ENCODE results near the gene OR51B5. TPM values are rescaled to one million over a fixed set of nuclear protein-coding genes. Genes with fewer than 3 reads are reported as not detected.

Gene OR51B5
- total and polyA plus RNA-seq, 2 of the 13 experiments (the other 11 are each of a cell fraction or from before 2014, with no cell fraction given) = 0.16 to 0.18 TPM

GRCh38 chr11:5336331-5336730 lies 7.0 kb downstream of the OR51B5 start:
- Histone ChIP-seq H3K79me2 (ENCODE audit: insufficient read depth, low read length) (no peaks in the 10 kb centered on the region), H2AFZ (ENCODE audit: low read length) (no peak overlapping the region), H3K9ac (ENCODE audit: insufficient read depth, low read depth, low read length) (no peak overlapping the region), H3K27ac (ENCODE audit: extremely low read length, insufficient read depth, low read length) (no peak overlapping the region), H3K27me3 (ENCODE audit: control insufficient read depth in 1 of 2, insufficient read depth in 2 of 2, low read length in 2 of 2) (no peaks in the 10 kb centered on the region), H3K4me1 (ENCODE audit: insufficient read depth, low read length) (no peaks in the 10 kb centered on the region), H3K4me3 (replicated peaks in 1 of 3; ENCODE audit: insufficient read depth in 1 of 3, low read depth in 2 of 3, low read length in 3 of 3) (no peak overlapping the region), H3K4me2 (ENCODE audit: low read depth, low read length) (no peak overlapping the region), H3K9me3 (ENCODE audit: low read length) (no peaks in the 10 kb centered on the region), H4K20me1 (ENCODE audit: insufficient read depth, low read length) (no peaks in the 10 kb centered on the region), H3K36me3 (replicated peaks in 1 of 2; ENCODE audit: control insufficient read depth in 1 of 2, insufficient read depth in 2 of 2, low read length in 2 of 2) (no peaks in the 10 kb centered on the region)
- CTCF ChIA-PET (ENCODE audit: low intra/inter-chr PET ratio, low total read pairs) = no interaction called here
- intact Hi-C loops (cut with micrococcal nuclease; ENCODE audit: unreplicated experiment) (no loop called here), in situ Hi-C loops (cut with HindIII; ENCODE audit: extremely low pct_ligation_motif_present, low pct_unique_long_range_greater_than_20kb) (no loop called here)
- no peak for FAIRE-seq
- DNase-seq (ENCODE audit: low spot score) = no peak
- ATAC-seq = no peak
- TF ChIP-seq MXI1 (IDR thresholded peaks at IDR 0.05; ENCODE audit: borderline replicate concordance, low read depth, low read length) (no peak), GATAD2A (CRISPR knock-in tag; IDR thresholded peaks at IDR 0.05) (no peak), NBN (conservative IDR thresholded peaks at IDR 0.05) (no peak), TCF12 (IDR thresholded peaks at IDR 0.05) (no peak), TCF12 (CRISPR knock-in tag; IDR thresholded peaks at IDR 0.05) (no peak), JDP2 (CRISPR knock-in tag; IDR thresholded peaks at IDR 0.05; ENCODE audit: borderline replicate concordance) (no peak), TGIF2 (CRISPR knock-in tag; IDR thresholded peaks at IDR 0.05) (no peak)
- TF ChIP-seq, protein P1, sequence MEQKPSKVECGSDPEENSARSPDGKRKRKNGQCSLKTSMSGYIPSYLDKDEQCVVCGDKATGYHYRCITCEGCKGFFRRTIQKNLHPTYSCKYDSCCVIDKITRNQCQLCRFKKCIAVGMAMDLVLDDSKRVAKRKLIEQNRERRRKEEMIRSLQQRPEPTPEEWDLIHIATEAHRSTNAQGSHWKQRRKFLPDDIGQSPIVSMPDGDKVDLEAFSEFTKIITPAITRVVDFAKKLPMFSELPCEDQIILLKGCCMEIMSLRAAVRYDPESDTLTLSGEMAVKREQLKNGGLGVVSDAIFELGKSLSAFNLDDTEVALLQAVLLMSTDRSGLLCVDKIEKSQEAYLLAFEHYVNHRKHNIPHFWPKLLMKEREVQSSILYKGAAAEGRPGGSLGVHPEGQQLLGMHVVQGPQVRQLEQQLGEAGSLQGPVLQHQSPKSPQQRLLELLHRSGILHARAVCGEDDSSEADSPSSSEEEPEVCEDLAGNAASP (CRISPR knock-in tag; IDR thresholded peaks at IDR 0.05; ENCODE audit: borderline replicate concordance) = no peak
- TF ChIP-seq, protein P2, sequence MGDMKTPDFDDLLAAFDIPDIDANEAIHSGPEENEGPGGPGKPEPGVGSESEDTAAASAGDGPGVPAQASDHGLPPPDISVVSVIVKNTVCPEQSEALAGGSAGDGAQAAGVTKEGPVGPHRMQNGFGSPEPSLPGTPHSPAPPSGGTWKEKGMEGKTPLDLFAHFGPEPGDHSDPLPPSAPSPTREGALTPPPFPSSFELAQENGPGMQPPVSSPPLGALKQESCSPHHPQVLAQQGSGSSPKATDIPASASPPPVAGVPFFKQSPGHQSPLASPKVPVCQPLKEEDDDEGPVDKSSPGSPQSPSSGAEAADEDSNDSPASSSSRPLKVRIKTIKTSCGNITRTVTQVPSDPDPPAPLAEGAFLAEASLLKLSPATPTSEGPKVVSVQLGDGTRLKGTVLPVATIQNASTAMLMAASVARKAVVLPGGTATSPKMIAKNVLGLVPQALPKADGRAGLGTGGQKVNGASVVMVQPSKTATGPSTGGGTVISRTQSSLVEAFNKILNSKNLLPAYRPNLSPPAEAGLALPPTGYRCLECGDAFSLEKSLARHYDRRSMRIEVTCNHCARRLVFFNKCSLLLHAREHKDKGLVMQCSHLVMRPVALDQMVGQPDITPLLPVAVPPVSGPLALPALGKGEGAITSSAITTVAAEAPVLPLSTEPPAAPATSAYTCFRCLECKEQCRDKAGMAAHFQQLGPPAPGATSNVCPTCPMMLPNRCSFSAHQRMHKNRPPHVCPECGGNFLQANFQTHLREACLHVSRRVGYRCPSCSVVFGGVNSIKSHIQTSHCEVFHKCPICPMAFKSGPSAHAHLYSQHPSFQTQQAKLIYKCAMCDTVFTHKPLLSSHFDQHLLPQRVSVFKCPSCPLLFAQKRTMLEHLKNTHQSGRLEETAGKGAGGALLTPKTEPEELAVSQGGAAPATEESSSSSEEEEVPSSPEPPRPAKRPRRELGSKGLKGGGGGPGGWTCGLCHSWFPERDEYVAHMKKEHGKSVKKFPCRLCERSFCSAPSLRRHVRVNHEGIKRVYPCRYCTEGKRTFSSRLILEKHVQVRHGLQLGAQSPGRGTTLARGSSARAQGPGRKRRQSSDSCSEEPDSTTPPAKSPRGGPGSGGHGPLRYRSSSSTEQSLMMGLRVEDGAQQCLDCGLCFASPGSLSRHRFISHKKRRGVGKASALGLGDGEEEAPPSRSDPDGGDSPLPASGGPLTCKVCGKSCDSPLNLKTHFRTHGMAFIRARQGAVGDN (CRISPR knock-in tag; IDR thresholded peaks at IDR 0.05) = no peak
- POLR2A ChIA-PET = no interaction called here
- BruUV-seq (replicated peaks) = no TSS peak

Measured in HepG2 (cell line).